SH-SY5Y (cell line): ENCODE data around the gene CRELD2.

ENCODE experiments used
- GATA2 ChIP-seq: IDR thresholded peaks from 2 replicates; pipeline ENCODE4 v1.6.1; 2011; ENCODE audit warnings: mild to moderate bottlenecking, low read depth, low read length
- GATA3 ChIP-seq: IDR thresholded peaks from 2 replicates; pipeline ENCODE4 v1.6.1; 2011; ENCODE audit warnings: low read depth, mild to moderate bottlenecking, low read length, moderate library complexity

- TF ChIP-seq GATA2 (no peak), GATA3 (no peak)
These were observed 48.6 kb downstream of the CRELD2 start for GRCh38 chr22:49966774-49967705.
